K562 (cell line): ENCODE results near the gene TRAF5. TPM values are rescaled to one million over a fixed set of nuclear protein-coding genes. Genes with fewer than 3 reads are reported as not detected.

Experiments
- CLOCK ChIP-seq: fragments of 250-450 bp; sonication (Bioruptor Pico); IDR thresholded peaks from 2 replicates; pipeline ENCODE4 v1.4.0; 2020; ENCODE audit warnings: mild to moderate bottlenecking, moderate library complexity, borderline replicate concordance
- ESRRA ChIP-seq: fragments of 450-650 bp; IDR thresholded peaks from 2 replicates; pipeline ENCODE4 v1.6.1; 2014; ENCODE audit warnings: low read depth, mild to moderate bottlenecking, moderate library complexity, borderline replicate concordance
- KDM2B ChIP-seq: fragments of 250-450 bp; sonication (Bioruptor Pico); IDR thresholded peaks from 2 replicates; pipeline ENCODE4 v1.8.0; 2021; ENCODE audit warnings: mild to moderate bottlenecking, moderate library complexity
- MGA ChIP-seq: fragments of 450-650 bp; IDR thresholded peaks from 2 replicates; pipeline ENCODE4 v1.6.1; 2016; ENCODE audit warnings: mild to moderate bottlenecking, moderate library complexity
- NFIC ChIP-seq: fragments of 450-650 bp; IDR thresholded peaks from 2 replicates; pipeline ENCODE4 v1.6.1; 2017; ENCODE audit warnings: mild to moderate bottlenecking, inconsistent platforms
- TRIM28 ChIP-seq: fragments of 450-650 bp; IDR thresholded peaks from 2 replicates; pipeline ENCODE4 v1.6.1; 2017
- USF2 ChIP-seq: sonication (generic); formaldehyde crosslinking; IDR thresholded peaks from 2 replicates; pipeline ENCODE4 v1.5.0; 2020; ENCODE audit warnings: missing genetic modification reagents
- ZBTB49 ChIP-seq: sonication (generic); formaldehyde crosslinking; IDR thresholded peaks from 2 replicates; pipeline ENCODE4 v1.8.0; 2022; ENCODE audit warnings: missing genetic modification reagents, mild to moderate bottlenecking, borderline replicate concordance
- ZNF316 ChIP-seq: fragments of 450-650 bp; IDR thresholded peaks from 2 replicates; pipeline ENCODE4 v1.6.1; 2016
- polyA plus RNA-seq, 8 experiments: library from polyadenylated mRNA; depleted of rRNA in 4 of 8; stranded (reverse) in 5 of 8; unstranded in 3 of 8; fragments of >200 nt; fragmentation: Nextera tagmentation in 2 of 8; fragmentation: Illumina TruSeq in 1 of 8; extraction: Ambion mirVana in 2 of 8; extraction: Trizol in 1 of 8; gene quantifications; 2 replicates each; pipeline versions ENCODE4 v1.2.1 to v1.2.3, GENCODE V29; 2011 to 2014; ENCODE audit warnings: inconsistent platforms in 1 of 8, missing spikeins in 1 of 8
- total RNA-seq, 7 experiments: library from RNA; depleted of rRNA in 6 of 7; stranded (reverse); fragments of >200 nt in 6 of 7; fragmentation: Illumina TruSeq in 2 of 7; extraction: Trizol in 2 of 7; gene quantifications; 2 replicates each; pipeline versions ENCODE4 v1.2.1 to v1.2.3, GENCODE V29; 2011 to 2021; ENCODE audit warnings: low replicate concordance in 1 of 7

Gene TRAF5
- total and polyA plus RNA-seq, 9 of the 15 experiments (the other 6 are each of a cell fraction or from before 2014, with no cell fraction given): 2.0 to 9.3 (median 5.3) TPM

- TF ChIP-seq KDM2B (CRISPR knock-in tag) (no peak), NFIC (no peak), TRIM28 (no peak), ZBTB49 (no peak), ZNF316 (no peak), MGA (peak; percentile 62; the same call in 1 of the 2 replicates), ESRRA (0 out of 2 replicates have a peak, but pooled peaks have one; percentile 9), USF2 (0 out of 2 replicates have a peak, but pooled peaks have one; percentile 7), CLOCK (CRISPR knock-in tag) (no peak)
These were observed at the start of gene TRAF5 (continued) for GRCh38 chr1:211326528-211327345.
